B cell (primary cell): ENCODE data around the gene TRPV4. TPM values are rescaled to one million over a fixed set of nuclear protein-coding genes. Genes with fewer than 3 reads are reported as not detected.
A peak's percentile ranks its signal among the peaks of the same experiment; 100 is the strongest.

Experiments used
- ATAC-seq: fragments of 200-7000 bp; cut with Tn5 transposase; one replicate; pipeline ENCODE4 v1.10.0; 2021; ENCODE audit warnings: low read depth, mild to moderate bottlenecking, moderate number of reproducible peaks, moderate library complexity
- CTCF ChIA-PET: fragments of 350-600 bp; sonication (Branson Sonifier 250); formaldehyde crosslinking; loops from one replicate; lab custom pipeline; 2021; ENCODE audit warnings: antibody characterized with exemption, inconsistent platforms; lab: Charles Lee
- POLR2A ChIA-PET: fragments of 350-600 bp; sonication (Branson Sonifier 250); formaldehyde crosslinking; loops from one replicate; lab custom pipeline; 2021; ENCODE audit warnings: antibody characterized with exemption; lab: Charles Lee
- DNase-seq: peaks from one replicate; pipeline ENCODE4 v3.0.0; 2013
- H2AFZ ChIP-seq: 2 replicates; pipeline ENCODE4 v1.6.1; 2012; ENCODE audit warnings: mild to moderate bottlenecking, low read depth, low read length; ENCODE audit not compliant: insufficient read depth, poor library complexity, severe bottlenecking
- H3K27ac ChIP-seq, 2 donors: 1 replicate in 1 of 2; 2 replicates in 1 of 2; pipeline ENCODE4 v1.5.1; 2012 to 2013; ENCODE audit warnings: low read length in 2 of 2, mild to moderate bottlenecking in 2 of 2, moderate library complexity in 1 of 2
- H3K27me3 ChIP-seq, 4 experiments: fragments of 200-600 bp in 1 of 4; sonication (generic) in 1 of 4; replicated peaks in 1 of 4; 1 replicate in 2 of 4; 2 replicates in 2 of 4; pipeline versions ENCODE4 v1.6.1 to v1.7.0; 2013 to 2016; ENCODE audit warnings: low read length in 3 of 4, mild to moderate bottlenecking in 2 of 4, mixed read lengths in 1 of 4, moderate library complexity in 1 of 4; ENCODE audit not compliant: insufficient read depth in 4 of 4, control insufficient read depth in 3 of 4; ENCODE audit errors: control extremely low read depth in 1 of 4
- H3K36me3 ChIP-seq, 2 experiments: replicated peaks in 1 of 2; 1 replicate in 1 of 2; 2 replicates in 1 of 2; pipeline versions ENCODE4 v1.6.1 to v1.7.1; 2013; ENCODE audit warnings: low read length in 1 of 2; ENCODE audit not compliant: insufficient read depth in 2 of 2, control insufficient read depth in 1 of 2; ENCODE audit errors: control extremely low read depth in 1 of 2, extremely low read depth in 1 of 2
- H3K4me1 ChIP-seq, 2 donors: fragments of 200-600 bp in 1 of 2; sonication (generic) in 1 of 2; 1 replicate in 1 of 2; 2 replicates in 1 of 2; pipeline versions ENCODE4 v1.5.1 to v1.6.1; 2013 to 2017; ENCODE audit warnings: low read length in 2 of 2; ENCODE audit not compliant: control insufficient read depth in 2 of 2, insufficient read depth in 2 of 2
- H3K4me2 ChIP-seq: replicated peaks from 2 replicates; pipeline ENCODE3; 2012; ENCODE audit warnings: mild to moderate bottlenecking, low read depth, low read length; ENCODE audit not compliant: poor library complexity, severe bottlenecking
- H3K4me3 ChIP-seq, 5 experiments: fragments of 200-600 bp in 1 of 5; sonication (generic) in 1 of 5; 1 replicate in 3 of 5; 2 replicates in 2 of 5; pipeline versions ENCODE4 v1.5.1 to v1.7.0; 2011 to 2016; ENCODE audit warnings: low read length in 4 of 5, mild to moderate bottlenecking in 4 of 5, low read depth in 2 of 5, control low read depth in 1 of 5, moderate library complexity in 1 of 5; ENCODE audit not compliant: insufficient read depth in 1 of 5; ENCODE audit errors: control extremely low read depth in 1 of 5, extremely low read depth in 1 of 5
- H3K79me2 ChIP-seq: fragments of 200-600 bp; sonication (generic); one replicate; pipeline ENCODE4 v1.6.0; 2016; ENCODE audit warnings: low read length; ENCODE audit not compliant: control insufficient read depth, insufficient read depth
- H3K9ac ChIP-seq: fragments of 200-600 bp; sonication (generic); 2 replicates; pipeline ENCODE4 v1.6.1; 2017; ENCODE audit warnings: mild to moderate bottlenecking, low read length, moderate library complexity
- H3K9me3 ChIP-seq, 3 donors: one replicate each; pipeline versions ENCODE4 v1.6.1 to v1.7.1; 2013; ENCODE audit warnings: low read length in 2 of 3; ENCODE audit not compliant: control insufficient read depth in 2 of 3, insufficient read depth in 1 of 3; ENCODE audit errors: control extremely low read depth in 1 of 3
- H4K20me1 ChIP-seq: 2 replicates; pipeline ENCODE4 v1.6.0; 2012; ENCODE audit warnings: mild to moderate bottlenecking, low read length; ENCODE audit not compliant: insufficient read depth, control insufficient read depth, poor library complexity, severe bottlenecking
- H3K27ac Mint-ChIP-seq: one replicate; pipeline ENCODE4 v1.8.0; 2021; ENCODE audit warnings: mixed read lengths
- H3K27me3 Mint-ChIP-seq: one replicate; pipeline ENCODE4 v1.8.0; 2021; ENCODE audit warnings: mixed read lengths
- H3K4me1 Mint-ChIP-seq: one replicate; pipeline ENCODE4 v1.8.0; 2021; ENCODE audit warnings: mixed read lengths
- H3K4me3 Mint-ChIP-seq: one replicate; pipeline ENCODE4 v1.8.0; 2021; ENCODE audit warnings: mixed read lengths
- H3K9me3 Mint-ChIP-seq: one replicate; pipeline ENCODE4 v1.8.0; 2022; ENCODE audit warnings: mixed read lengths; ENCODE audit not compliant: insufficient read depth
- EZH2 ChIP-seq: IDR thresholded peaks from 2 replicates; pipeline ENCODE4 v1.6.1; 2012; ENCODE audit warnings: borderline replicate concordance, low read depth, mild to moderate bottlenecking, moderate library complexity, low read length; ENCODE audit not compliant: insufficient read depth, poor library complexity, severe bottlenecking
- WGBS: methylation state at CpG from one replicate; pipeline ENCODE4 v1.1.5; 2013; ENCODE audit warnings: missing lambda C conversion rate; ENCODE audit not compliant: insufficient coverage; 5-methylcytosine and 5-hydroxymethylcytosine counted together
- intact Hi-C: fragments of 100-400 bp; cut with micrococcal nuclease; formaldehyde crosslinking; loops from one replicate; pipeline ENCODE4 v1.10.0; 2022
- polyA plus RNA-seq: library from polyadenylated mRNA; depleted of rRNA; stranded (reverse); fragments of >200 nt; gene quantifications from 2 replicates; pipeline ENCODE4 v1.2.3, GENCODE V29; 2012
- total RNA-seq, 2 donors: library from RNA; stranded (reverse); fragments of 120-200 nt in 1 of 2; gene quantifications; 1 replicate in 1 of 2; 2 replicates in 1 of 2; pipeline versions ENCODE4 v1.2.3 to v1.2.4, GENCODE V29; 2013 to 2022
- TF ChIP-seq, protein P1 (sequence below): fragments of 200-600 bp; IDR thresholded peaks from one replicate; pipeline ENCODE4 v1.8.0; 2022; ENCODE audit warnings: antibody characterized with exemption, mild to moderate bottlenecking

TRPV4 gene
- total and polyA plus RNA-seq, 2 donors (not counting 1 experiment from before 2014, with no cell fraction given) = not detected

DNA sequence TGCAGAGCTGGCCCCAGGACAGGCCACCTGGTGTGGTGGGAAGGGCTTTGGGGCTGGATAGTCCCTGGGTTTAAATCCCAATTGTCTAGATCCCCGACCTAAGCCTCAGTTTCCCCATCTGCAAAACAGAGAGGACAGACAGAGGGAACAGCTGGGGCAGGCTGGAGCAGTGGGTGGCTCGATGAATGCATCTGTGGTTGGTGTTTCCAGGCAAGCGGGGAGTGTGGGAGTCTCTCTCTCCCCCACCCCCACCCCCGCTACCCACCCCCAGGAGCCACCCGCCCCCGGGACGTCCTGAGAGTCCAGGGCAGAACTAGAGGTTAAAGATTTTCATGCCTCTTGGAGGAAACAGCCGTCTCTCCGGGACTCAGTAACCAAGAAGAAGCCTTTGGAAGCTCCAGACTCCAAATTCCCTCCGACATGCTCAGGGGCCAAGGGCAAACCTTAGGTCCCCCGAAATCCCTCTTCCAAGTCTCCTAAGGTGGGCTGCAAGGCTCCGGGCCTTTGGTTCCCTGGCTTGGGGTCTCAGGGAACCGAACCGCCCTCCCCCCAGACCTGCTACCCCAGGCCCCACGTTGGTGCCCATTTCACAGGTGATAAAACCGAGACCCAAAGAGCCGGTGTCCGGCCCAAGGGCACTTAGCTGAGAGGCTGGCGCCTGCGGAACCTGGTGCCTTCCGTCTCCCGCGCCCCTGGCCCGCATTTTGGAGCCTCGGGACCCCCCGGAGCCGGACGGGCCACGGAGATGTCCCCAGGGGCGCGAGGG lies 474 bp downstream of the TRPV4 start:
- no peak overlapping the region for H3K4me3 ChIP-seq
- no peaks in the 10 kb centered on the region for H4K20me1 ChIP-seq
- no peak overlapping the region for H3K27ac ChIP-seq
- H3K4me1 ChIP-seq = no peaks in the 10 kb centered on the region
- ChIA-PET CTCF (no interaction called here), POLR2A (no interaction called here)
- peaks cover 24% of the 10 kb centered on the region for H3K27me3 Mint-ChIP-seq
- no peak overlapping the region for H3K4me3 Mint-ChIP-seq
- no peaks in the 10 kb centered on the region for H3K9me3 Mint-ChIP-seq
- peak overlapping the region; percentile 33 for H3K4me2 ChIP-seq
- H3K4me1 Mint-ChIP-seq = peaks cover 4% of the 10 kb centered on the region
- no peaks in the 10 kb centered on the region for H3K79me2 ChIP-seq
- TF ChIP-seq, protein P1, sequence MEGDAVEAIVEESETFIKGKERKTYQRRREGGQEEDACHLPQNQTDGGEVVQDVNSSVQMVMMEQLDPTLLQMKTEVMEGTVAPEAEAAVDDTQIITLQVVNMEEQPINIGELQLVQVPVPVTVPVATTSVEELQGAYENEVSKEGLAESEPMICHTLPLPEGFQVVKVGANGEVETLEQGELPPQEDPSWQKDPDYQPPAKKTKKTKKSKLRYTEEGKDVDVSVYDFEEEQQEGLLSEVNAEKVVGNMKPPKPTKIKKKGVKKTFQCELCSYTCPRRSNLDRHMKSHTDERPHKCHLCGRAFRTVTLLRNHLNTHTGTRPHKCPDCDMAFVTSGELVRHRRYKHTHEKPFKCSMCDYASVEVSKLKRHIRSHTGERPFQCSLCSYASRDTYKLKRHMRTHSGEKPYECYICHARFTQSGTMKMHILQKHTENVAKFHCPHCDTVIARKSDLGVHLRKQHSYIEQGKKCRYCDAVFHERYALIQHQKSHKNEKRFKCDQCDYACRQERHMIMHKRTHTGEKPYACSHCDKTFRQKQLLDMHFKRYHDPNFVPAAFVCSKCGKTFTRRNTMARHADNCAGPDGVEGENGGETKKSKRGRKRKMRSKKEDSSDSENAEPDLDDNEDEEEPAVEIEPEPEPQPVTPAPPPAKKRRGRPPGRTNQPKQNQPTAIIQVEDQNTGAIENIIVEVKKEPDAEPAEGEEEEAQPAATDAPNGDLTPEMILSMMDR = no peak
- TF ChIP-seq EZH2 = no peak
- whole genome bisulfite sequencing = 26% methylated on average over 24 of the region's 31 CpGs
- no peak overlapping the region for H3K27ac Mint-ChIP-seq
- H3K9me3 ChIP-seq = no peaks in the 10 kb centered on the region
- no peaks in the 10 kb centered on the region for H3K36me3 ChIP-seq
- intact Hi-C loops = no loop called here
- ATAC-seq = no peak
- H3K27me3 ChIP-seq = peaks cover 0 to 40% (median 10%) of the 10 kb centered on the region in 4 experiments
- H3K9ac ChIP-seq = no peak overlapping the region
- H2AFZ ChIP-seq = no peak overlapping the region
- no peak for DNase-seq

DNA sequence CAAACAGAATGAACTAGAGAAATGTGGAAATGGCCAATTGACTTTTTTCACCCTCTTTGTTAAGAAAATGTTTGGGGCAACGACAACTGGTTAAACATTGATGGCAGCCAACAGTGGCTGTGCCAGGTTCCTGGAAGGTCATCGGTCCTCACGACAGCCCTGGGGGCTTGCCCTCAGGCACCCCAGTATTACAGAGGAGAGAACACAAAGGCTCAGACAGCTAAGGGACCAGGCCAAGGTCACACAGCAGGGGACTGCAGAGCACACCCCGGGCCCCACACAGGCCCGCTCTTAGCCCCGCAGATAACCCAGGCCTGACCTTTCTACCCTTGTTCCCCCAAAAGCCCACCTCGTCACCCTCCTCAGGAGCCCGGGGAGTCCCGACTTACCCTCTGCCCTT lies 1.3 kb downstream of the TRPV4 start:
- POLR2A ChIA-PET = no interaction called here
- intact Hi-C loops = no loop called here
- H4K20me1 ChIP-seq = no peaks in the 10 kb centered on the region
- Mint-ChIP-seq H3K9me3 (no peaks in the 10 kb centered on the region), H3K4me3 (no peak overlapping the region), H3K27ac (no peak overlapping the region), H3K27me3 (peaks cover 28% of the 10 kb centered on the region), H3K4me1 (peaks cover 4% of the 10 kb centered on the region)
- TF ChIP-seq EZH2 = no peak
- TF ChIP-seq, protein P1 = no peak
- CTCF ChIA-PET = no interaction called here
- ATAC-seq = no peak
- no peak overlapping the region for H3K4me3 ChIP-seq
- 90% methylated on average over 6 of the region's 9 CpGs for WGBS
- H3K4me1 ChIP-seq = no peaks in the 10 kb centered on the region
- no peaks in the 10 kb centered on the region for H3K36me3 ChIP-seq
- no peak overlapping the region for H3K9ac ChIP-seq
- no peaks in the 10 kb centered on the region for H3K79me2 ChIP-seq
- no peak overlapping the region for H3K4me2 ChIP-seq
- H2AFZ ChIP-seq = no peak overlapping the region
- H3K27ac ChIP-seq = no peak overlapping the region
- no peaks in the 10 kb centered on the region for H3K9me3 ChIP-seq
- DNase-seq = no peak
- peaks cover 0 to 40% (median 10%) of the 10 kb centered on the region in 4 experiments for H3K27me3 ChIP-seq
